ENCODE data around the gene NR2F1. TPM values are rescaled to one million over a fixed set of nuclear protein-coding genes. Genes with fewer than 3 reads are reported as not detected.

The NR2F1 gene
- total RNA-seq, 1 experiment from 2014 or later: not detected

DNA sequence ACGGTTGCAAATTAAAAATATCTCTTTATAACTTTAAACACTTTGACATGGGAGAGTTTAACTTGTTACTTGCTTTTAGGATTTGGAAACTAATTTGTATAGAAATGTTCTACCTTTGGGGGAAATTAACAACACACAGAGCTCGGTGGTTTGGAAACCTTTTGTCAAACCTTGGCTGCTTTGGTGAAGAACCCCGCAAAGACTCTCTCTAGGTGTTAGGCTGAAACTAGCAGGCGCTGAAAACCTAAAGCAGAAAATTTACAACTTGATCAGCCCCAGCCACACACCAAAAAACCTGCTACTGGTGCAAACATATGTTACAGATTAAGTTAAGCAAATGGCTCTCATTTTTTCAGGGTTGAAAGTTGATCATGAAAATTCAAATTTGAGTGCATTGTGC lies 25.8 kb downstream of the NR2F1 start:
- H3K4me2 ChIP-seq (ENCODE audit: insufficient read depth, insufficient read length, low read length): no peak overlapping the region
- Mint-ChIP-seq H3K4me3 (no peak overlapping the region), H3K9me3 (peaks cover 0 to 17% of the 10 kb centered on the region in 2 experiments; a peak in 2 of 5 replicates), H3K36me3 (ENCODE audit: insufficient read depth in 1 of 3, low read depth in 3 of 3) (no peaks in the 10 kb centered on the region), H3K27ac (no peak overlapping the region), H3K4me1 (peaks cover 20 to 44% of the 10 kb centered on the region in 2 experiments), H3K27me3 (ENCODE audit: low read depth) (no peaks in the 10 kb centered on the region)
- H3K79me1 ChIP-seq (ENCODE audit: insufficient read depth, low read depth, low read length, poor library complexity, severe bottlenecking): no peaks in the 10 kb centered on the region
- no peak overlapping the region for H2BK15ac ChIP-seq (ENCODE audit: low read depth, low read length)
- no peak overlapping the region for H3K56ac ChIP-seq (ENCODE audit: insufficient read length, low read depth, low read length)
- no peak overlapping the region for H3K18ac ChIP-seq (ENCODE audit: insufficient read length, low read depth, low read length)
- no peak overlapping the region for H3K23ac ChIP-seq (ENCODE audit: insufficient read length, low read depth, low read length)
- H3K4ac ChIP-seq (ENCODE audit: low read depth, low read length): no peak overlapping the region
- H3K9ac ChIP-seq (ENCODE audit: extremely low read depth, insufficient read length, low read length): no peak overlapping the region
- no peaks in the 10 kb centered on the region for H4K20me1 ChIP-seq (ENCODE audit: control insufficient read depth, insufficient read depth, insufficient read length)
- no peak overlapping the region for H4K8ac ChIP-seq (replicated peaks; ENCODE audit: insufficient read length, low read depth, low read length)
- peaks cover 77% of the 10 kb centered on the region for H3K27me3 ChIP-seq (ENCODE audit: insufficient read depth, low read length)
- no peak overlapping the region for H3K14ac ChIP-seq (ENCODE audit: insufficient read depth, low read length)
- H3K9me3 ChIP-seq (ENCODE audit: control insufficient read depth, low read depth, low read length): no peaks in the 10 kb centered on the region
- H3K79me2 ChIP-seq (ENCODE audit: insufficient read depth, low read length): no peaks in the 10 kb centered on the region
- H3T11ph ChIP-seq (ENCODE audit: low read length): no peak overlapping the region
- no peak overlapping the region for H4K91ac ChIP-seq (ENCODE audit: insufficient read length, low read depth, low read length)
- H4K5ac ChIP-seq (ENCODE audit: insufficient read length, low read depth, low read length): no peak overlapping the region
- no peak overlapping the region for H2AK5ac ChIP-seq (ENCODE audit: insufficient read length, low read length)
- H2BK120ac ChIP-seq (ENCODE audit: low read depth, low read length, poor library complexity, severe bottlenecking): no peak overlapping the region
- no peak overlapping the region for H3K27ac ChIP-seq (ENCODE audit: insufficient read length, low read depth, low read length)
- no peak overlapping the region for H2BK20ac ChIP-seq (ENCODE audit: low read depth, low read length, poor library complexity, severe bottlenecking)
- TF ChIP-seq, protein P1, sequence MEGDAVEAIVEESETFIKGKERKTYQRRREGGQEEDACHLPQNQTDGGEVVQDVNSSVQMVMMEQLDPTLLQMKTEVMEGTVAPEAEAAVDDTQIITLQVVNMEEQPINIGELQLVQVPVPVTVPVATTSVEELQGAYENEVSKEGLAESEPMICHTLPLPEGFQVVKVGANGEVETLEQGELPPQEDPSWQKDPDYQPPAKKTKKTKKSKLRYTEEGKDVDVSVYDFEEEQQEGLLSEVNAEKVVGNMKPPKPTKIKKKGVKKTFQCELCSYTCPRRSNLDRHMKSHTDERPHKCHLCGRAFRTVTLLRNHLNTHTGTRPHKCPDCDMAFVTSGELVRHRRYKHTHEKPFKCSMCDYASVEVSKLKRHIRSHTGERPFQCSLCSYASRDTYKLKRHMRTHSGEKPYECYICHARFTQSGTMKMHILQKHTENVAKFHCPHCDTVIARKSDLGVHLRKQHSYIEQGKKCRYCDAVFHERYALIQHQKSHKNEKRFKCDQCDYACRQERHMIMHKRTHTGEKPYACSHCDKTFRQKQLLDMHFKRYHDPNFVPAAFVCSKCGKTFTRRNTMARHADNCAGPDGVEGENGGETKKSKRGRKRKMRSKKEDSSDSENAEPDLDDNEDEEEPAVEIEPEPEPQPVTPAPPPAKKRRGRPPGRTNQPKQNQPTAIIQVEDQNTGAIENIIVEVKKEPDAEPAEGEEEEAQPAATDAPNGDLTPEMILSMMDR (conservative IDR thresholded peaks at IDR 0.05): no peak
- no peak overlapping the region for H2BK5ac ChIP-seq (ENCODE audit: insufficient read length, low read length)
- DNase-seq: no peak
- H2BK12ac ChIP-seq (ENCODE audit: insufficient read length, low read depth, low read length): no peak overlapping the region
- H3K23me2 ChIP-seq (ENCODE audit: insufficient read length, low read depth, low read length, poor library complexity, severe bottlenecking): peaks cover 8% of the 10 kb centered on the region
- peaks cover 3% of the 10 kb centered on the region; the same call in 1 of the 2 replicates for H3K4me1 ChIP-seq (ENCODE audit: insufficient read depth, low read length)
- no peak overlapping the region for H2AFZ ChIP-seq (ENCODE audit: low read length)
- WGBS (ENCODE audit: extremely low coverage, insufficient read length, low lambda C conversion rate): no CpG with 5 or more reads among the region's 4 CpGs
